HL-60 (cell line): Measurements from ENCODE around the gene RSPO4.

Experiments
- CTCF ChIP-seq: IDR thresholded peaks from one replicate; pipeline ENCODE4 v1.5.1; 2011; ENCODE audit warnings: low read length, control low read depth, inconsistent platforms; ENCODE audit not compliant: insufficient read depth
- POLR2AphosphoS5 ChIP-seq: IDR thresholded peaks from 2 replicates; pipeline ENCODE4 v1.6.1; 2012; ENCODE audit warnings: low read depth
- REST ChIP-seq: IDR thresholded peaks from 2 replicates; pipeline ENCODE4 v1.6.1; 2012; ENCODE audit warnings: low read depth; ENCODE audit not compliant: insufficient replicate concordance

DNA sequence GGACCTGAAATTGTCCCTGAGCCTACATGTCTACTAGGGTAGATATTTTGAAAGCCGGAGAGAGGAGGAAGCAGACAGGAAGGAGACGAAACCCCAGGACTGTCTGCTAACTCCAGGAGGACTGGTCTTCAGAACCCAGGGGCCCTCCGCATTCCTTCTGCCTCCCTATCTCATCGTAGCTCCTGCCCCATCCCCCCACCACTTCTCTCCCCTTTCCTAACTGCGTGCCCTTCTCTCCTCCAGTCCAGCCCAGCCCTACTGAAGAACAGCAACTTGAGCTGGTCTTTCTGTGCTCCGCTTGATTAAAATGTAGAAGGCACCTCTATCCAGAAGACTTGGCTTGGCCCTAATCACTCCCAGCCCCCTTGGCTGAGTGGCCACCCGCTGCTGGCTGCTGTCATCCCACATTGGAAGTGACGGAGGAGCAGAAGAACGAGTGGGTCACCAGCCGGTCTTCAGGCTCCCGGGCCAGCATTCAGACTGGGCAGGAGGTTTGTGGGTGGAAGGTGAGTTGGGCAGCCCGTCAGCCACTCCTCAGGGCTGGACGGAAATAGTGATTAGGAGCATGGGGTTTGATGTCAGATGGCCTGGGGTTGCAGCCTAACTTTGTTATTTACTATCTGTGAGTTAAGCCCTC lies 57.2 kb downstream of the RSPO4 start:
- TF ChIP-seq CTCF, result no peak
- TF ChIP-seq POLR2AphosphoS5, result no peak
- TF ChIP-seq REST, result no peak
